ACC112 (cell line): ENCODE data around the gene STON1.
A peak's percentile ranks its signal among the peaks of the same experiment; 100 is the strongest.
"Not testable (repeated sequence)": the region's sequence is repeated elsewhere in the genome, so short reads cannot be mapped to it uniquely, and the experiment has no call there.

ENCODE experiments used
- H2AFZ ChIP-seq: fragments of 200-600 bp; sonication (generic); one replicate; pipeline ENCODE4 v1.6.0; 2017; ENCODE audit warnings: antibody characterized with exemption, low read length; ENCODE audit not compliant: unreplicated experiment
- H3K27ac ChIP-seq: fragments of 200-600 bp; sonication (generic); 2 replicates; pipeline ENCODE4 v1.5.1; 2014; ENCODE audit warnings: low read depth, mild to moderate bottlenecking, antibody characterized with exemption, low read length, moderate library complexity
- H3K27me3 ChIP-seq: fragments of 200-600 bp; sonication (generic); 2 replicates; pipeline ENCODE4 v1.6.1; 2014; ENCODE audit warnings: mild to moderate bottlenecking, antibody characterized with exemption, low read length, moderate library complexity, mixed read lengths; ENCODE audit not compliant: insufficient read depth
- H3K36me3 ChIP-seq: fragments of 200-600 bp; sonication (generic); 2 replicates; pipeline ENCODE4 v1.6.1; 2016; ENCODE audit warnings: mild to moderate bottlenecking, antibody characterized with exemption, low read length, moderate library complexity, mixed read lengths; ENCODE audit not compliant: insufficient read depth
- H3K4me1 ChIP-seq: fragments of 200-600 bp; sonication (generic); one replicate; pipeline ENCODE4 v1.6.1; 2016; ENCODE audit warnings: low read length, mixed read lengths; ENCODE audit not compliant: insufficient read depth, unreplicated experiment, control insufficient read depth
- H3K4me3 ChIP-seq: fragments of 200-600 bp; sonication (generic); 2 replicates; pipeline ENCODE4 v1.5.1; 2014; ENCODE audit warnings: mild to moderate bottlenecking, low read depth, low read length
- H3K79me2 ChIP-seq: fragments of 200-600 bp; sonication (generic); one replicate; pipeline ENCODE4 v1.6.0; 2016; ENCODE audit warnings: low read length; ENCODE audit not compliant: control insufficient read depth, unreplicated experiment, insufficient read depth

STON1 gene

DNA sequence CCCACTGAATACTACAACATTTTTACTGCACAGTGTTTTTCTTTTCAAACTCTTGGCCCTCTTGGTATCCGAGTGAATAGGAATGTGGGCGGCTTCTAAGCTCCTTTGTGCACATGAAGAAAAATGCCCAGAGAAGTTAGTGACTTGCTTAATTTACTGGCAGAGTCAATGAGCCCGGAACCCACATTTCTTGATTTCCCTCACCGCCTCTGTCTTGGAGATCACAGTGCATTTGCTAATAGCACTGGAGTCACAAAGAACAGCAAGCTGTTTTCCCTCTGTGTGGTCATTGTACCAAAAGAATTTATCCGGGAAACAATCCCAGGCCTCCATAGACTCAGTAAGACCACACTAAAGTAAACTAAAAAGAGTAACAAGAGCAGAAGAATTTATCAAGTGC lies 18.9 kb downstream of the STON1 start:
- no peak overlapping the region for H3K27ac ChIP-seq
- no peaks in the 10 kb centered on the region for H3K27me3 ChIP-seq
- no peaks in the 10 kb centered on the region for H3K4me1 ChIP-seq
- no peak overlapping the region for H3K4me3 ChIP-seq
- no peaks in the 10 kb centered on the region for H3K79me2 ChIP-seq
- H3K36me3 ChIP-seq: no peaks in the 10 kb centered on the region
- H2AFZ ChIP-seq: no peak overlapping the region

DNA sequence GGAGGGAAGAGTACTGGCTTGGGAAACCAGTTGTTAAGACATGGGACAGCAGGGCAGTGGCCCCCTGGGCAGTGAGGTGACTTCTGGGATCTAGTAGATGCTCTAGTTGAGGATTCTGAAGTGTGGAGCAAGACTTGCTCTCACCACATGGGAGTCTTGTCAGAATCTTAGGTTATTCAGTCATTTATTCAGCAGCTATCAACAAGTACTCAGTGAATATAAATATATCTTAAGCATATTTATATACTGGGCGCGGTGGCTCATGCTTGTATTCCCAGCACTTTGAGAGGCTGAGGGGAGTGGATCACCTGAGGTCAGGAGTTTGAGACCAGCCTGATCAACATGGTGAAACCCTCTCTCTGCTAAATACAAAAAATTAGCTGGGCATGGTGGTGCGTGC lies 20.0 kb downstream of the STON1 start:
- no peaks in the 10 kb centered on the region for H3K36me3 ChIP-seq
- H3K27me3 ChIP-seq: no peaks in the 10 kb centered on the region
- no peak overlapping the region for H3K4me3 ChIP-seq
- H3K27ac ChIP-seq: no peak overlapping the region
- no peaks in the 10 kb centered on the region for H3K79me2 ChIP-seq
- H3K4me1 ChIP-seq: no peaks in the 10 kb centered on the region
- no peak overlapping the region for H2AFZ ChIP-seq

DNA sequence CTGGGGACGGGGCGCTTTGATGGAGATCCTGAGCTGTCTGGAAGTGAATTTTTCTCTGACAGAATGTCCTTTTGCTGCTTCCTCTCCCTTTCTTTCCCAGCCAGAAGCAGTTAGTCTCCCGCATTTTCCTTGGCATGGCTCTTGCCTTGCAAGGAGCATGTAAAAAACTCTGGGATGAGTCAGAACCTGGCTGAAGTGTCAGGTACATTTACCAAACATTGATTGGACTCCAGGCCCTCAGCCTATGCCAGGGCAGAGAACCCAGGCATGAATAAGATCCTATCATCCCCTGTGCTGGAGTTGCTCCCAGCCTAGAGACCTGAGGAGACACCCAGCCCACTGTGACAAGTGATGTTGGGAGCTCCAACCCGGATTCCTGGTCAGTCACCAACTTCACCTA lies 21.6 kb downstream of the STON1 start:
- Histone ChIP-seq H3K4me3 (no peak overlapping the region), H2AFZ (no peak overlapping the region), H3K36me3 (no peaks in the 10 kb centered on the region), H3K27ac (no peak overlapping the region), H3K79me2 (no peaks in the 10 kb centered on the region), H3K4me1 (no peaks in the 10 kb centered on the region), H3K27me3 (no peaks in the 10 kb centered on the region)

DNA sequence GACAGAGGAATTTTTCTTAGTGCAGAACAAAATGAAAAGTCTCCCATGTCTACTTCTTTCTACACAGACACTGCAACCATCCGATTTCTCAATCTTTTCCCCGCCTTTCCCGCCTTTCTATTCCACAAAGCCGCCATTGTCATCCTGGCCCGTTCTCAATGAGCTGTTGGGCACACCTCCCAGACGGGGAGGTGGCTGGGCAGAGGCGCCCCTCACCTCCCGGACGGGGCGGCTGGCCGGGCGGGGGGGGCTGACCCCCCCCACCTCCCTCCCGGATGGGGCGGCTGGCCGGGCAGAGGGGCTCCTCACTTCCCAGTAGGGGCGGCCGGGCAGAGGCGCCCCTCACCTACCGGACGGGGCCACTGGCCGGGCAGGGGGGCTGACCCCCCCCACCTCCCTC lies 25.1 kb downstream of the STON1 start:
- not testable (repeated sequence) for H2AFZ ChIP-seq, H3K27ac ChIP-seq, H3K36me3 ChIP-seq, H3K4me3 ChIP-seq, H3K27me3 ChIP-seq, H3K4me1 ChIP-seq, H3K79me2 ChIP-seq

DNA sequence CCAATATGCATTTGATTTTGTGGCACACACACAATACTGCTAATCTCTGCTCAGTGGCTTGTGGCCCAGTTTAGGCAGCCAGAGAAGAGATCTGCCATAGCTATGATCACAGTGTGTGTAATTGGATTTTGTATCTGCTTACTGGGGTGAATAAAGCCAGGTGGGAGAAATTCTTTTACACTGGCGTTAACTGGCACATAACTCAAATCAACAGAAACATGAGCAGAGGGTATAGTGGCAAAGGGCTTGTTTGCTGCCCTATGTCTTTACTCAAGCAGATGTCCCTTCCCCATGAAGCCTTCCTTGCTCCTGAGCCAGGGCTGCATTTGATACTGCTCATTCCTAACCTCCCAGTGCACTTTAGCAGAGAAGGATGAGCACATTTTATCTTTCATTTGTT lies 28.5 kb downstream of the STON1 start:
- no peaks in the 10 kb centered on the region for H3K27me3 ChIP-seq
- H3K79me2 ChIP-seq: no peaks in the 10 kb centered on the region
- no peaks in the 10 kb centered on the region for H3K36me3 ChIP-seq

DNA sequence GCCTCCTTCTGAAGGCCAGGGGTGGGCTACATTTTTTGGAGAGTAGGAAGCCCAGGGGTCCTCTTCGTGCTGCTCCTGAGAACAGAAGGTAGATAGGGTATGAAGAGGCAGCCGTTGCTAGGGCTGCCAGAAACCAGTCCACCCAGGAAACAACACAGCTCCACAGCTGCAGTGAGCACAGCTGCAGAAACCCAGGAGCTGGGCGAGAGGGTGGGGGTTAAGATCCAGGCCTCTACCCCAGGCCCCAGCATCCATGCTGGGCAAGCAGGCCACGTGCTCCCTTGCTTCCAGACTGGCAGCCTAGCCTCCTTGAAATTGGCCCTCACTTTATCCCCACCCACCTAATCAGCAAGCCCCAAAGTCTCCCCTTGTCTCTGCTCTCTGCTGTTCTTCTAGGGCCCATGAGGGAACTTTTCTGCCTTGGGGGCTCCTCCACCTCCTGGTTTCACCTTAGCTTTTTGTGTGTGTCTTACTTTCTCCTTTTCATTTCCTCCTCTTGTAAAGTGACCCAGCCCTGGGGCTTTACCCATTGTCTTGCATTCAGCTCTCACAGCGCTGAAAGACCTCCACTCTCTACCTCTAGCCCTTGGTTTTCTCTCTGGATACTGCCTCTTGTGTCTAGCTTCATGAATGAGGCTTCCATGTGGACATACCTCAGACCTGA lies 30.7 kb downstream of the STON1 start:
- H3K79me2 ChIP-seq: no peaks in the 10 kb centered on the region
- no peaks in the 10 kb centered on the region for H3K4me1 ChIP-seq
- H2AFZ ChIP-seq: no peak overlapping the region
- no peak overlapping the region for H3K27ac ChIP-seq
- H3K27me3 ChIP-seq: no peaks in the 10 kb centered on the region
- H3K4me3 ChIP-seq: no peak overlapping the region
- no peaks in the 10 kb centered on the region for H3K36me3 ChIP-seq

More for the DNA sequence above, 28.5 kb downstream of the STON1 start:
- Histone ChIP-seq H3K4me3 (no peak overlapping the region), H3K4me1 (no peaks in the 10 kb centered on the region), H3K27ac (no peak overlapping the region), H2AFZ (no peak overlapping the region)

DNA sequence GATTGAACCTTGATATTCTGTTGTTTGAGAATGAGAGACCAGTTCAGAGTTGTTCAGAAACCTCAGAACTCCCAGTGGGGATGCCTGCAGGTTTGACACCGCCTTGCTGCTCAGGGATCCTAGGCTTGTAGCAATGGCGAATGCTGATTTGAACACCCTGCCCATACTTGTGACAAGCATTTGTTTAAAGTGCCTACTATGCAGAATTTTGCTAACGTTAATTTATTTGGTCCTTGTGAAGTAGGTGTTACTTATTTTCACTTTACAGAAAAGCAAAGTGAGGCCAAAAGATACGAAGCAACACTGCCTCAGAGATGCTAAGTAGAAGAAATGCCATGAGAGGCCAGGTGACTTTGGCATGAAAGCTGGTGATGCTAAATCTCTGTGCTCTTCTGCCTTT lies 32.3 kb downstream of the STON1 start:
- Histone ChIP-seq H3K4me3 (no peak overlapping the region), H3K36me3 (no peaks in the 10 kb centered on the region), H2AFZ (no peak overlapping the region), H3K79me2 (no peaks in the 10 kb centered on the region), H3K4me1 (no peaks in the 10 kb centered on the region), H3K27ac (no peak overlapping the region), H3K27me3 (no peaks in the 10 kb centered on the region)

DNA sequence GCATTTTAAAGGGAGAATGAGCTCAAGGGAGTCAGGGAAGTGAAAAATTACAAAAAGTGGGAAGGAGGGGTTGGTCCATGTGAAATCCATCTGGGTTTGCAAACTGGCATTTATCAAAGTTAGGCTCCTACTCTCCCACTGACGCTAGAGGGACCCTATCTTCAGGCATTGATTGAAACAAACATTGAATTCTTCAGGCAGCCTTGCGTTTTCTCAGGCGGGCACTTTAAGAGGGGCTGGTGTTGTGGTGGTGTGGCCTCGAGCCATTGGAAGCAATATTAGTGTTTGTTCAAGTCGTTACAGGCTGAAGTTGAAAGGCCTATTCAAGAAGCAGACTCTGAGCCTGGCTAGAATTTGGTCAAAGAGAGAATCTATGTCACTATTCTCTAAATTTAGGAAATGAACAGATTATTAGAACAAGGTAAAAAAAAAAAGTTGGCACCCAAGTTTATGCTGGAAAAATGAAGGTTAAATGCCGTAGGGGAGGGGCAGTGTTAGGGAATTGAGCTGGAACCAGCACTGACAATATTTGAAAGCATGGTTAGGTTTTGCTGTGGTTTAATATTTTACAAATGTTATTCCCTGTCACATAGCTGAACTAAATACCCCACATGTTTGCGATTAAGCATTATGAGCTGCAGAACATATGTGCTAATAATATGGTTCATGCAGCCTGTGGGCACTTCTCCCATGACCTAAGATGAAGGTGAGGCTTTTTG lies 36.8 kb downstream of the STON1 start:
- no peak overlapping the region for H2AFZ ChIP-seq
- no peaks in the 10 kb centered on the region for H3K4me1 ChIP-seq
- H3K36me3 ChIP-seq: no peaks in the 10 kb centered on the region
- H3K4me3 ChIP-seq: 0 out of 2 replicates have a peak overlapping the region, but pooled peaks have one; percentile 35
- H3K27me3 ChIP-seq: no peaks in the 10 kb centered on the region
- H3K27ac ChIP-seq: no peak overlapping the region
- H3K79me2 ChIP-seq: no peaks in the 10 kb centered on the region

DNA sequence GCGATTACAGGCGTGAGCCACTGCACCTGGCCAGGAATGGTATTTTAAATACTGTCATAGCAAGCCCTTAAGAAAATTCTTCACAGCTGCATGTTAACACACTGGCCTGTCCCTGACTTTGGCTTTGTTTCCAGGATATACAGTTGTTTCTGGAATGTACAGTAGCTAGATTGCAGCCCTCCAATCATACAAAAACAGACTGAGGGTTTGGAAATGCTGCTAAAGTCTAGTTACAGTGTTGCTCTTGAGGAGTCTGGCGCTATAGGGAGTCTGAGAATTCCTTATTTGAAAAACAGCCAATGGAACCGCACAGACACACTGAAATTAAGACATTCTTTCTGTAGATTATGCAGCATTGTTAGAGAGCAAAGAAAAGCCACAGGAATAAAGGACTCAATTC lies 37.7 kb downstream of the STON1 start:
- Histone ChIP-seq H3K79me2 (no peaks in the 10 kb centered on the region), H3K4me1 (no peaks in the 10 kb centered on the region), H3K27ac (no peak overlapping the region), H3K4me3 (no peak overlapping the region), H2AFZ (no peak overlapping the region), H3K36me3 (no peaks in the 10 kb centered on the region), H3K27me3 (no peaks in the 10 kb centered on the region)

DNA sequence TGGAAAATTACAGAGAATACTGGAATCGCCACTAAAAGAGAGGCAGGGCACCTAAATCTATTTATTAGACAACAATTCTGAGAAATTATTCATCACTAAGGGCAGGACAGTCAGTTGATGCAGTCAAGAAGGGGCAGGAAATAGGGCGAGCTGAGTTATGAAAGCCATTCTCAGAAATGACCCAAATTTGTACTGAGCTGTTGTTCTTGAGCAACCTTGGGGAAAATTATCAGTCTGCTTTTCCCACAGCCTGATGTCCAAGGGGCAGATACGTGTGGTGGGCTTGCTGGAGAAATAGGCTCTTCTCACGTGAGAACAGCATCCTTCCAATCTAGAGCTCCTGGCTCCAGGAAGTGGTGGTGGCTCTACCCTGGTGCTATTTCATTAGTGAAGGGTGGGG lies 38.6 kb downstream of the STON1 start:
- Histone ChIP-seq H3K79me2 (no peaks in the 10 kb centered on the region), H3K27me3 (no peaks in the 10 kb centered on the region), H3K27ac (no peak overlapping the region), H3K4me1 (no peaks in the 10 kb centered on the region), H3K36me3 (no peaks in the 10 kb centered on the region), H3K4me3 (no peak overlapping the region), H2AFZ (no peak overlapping the region)

DNA sequence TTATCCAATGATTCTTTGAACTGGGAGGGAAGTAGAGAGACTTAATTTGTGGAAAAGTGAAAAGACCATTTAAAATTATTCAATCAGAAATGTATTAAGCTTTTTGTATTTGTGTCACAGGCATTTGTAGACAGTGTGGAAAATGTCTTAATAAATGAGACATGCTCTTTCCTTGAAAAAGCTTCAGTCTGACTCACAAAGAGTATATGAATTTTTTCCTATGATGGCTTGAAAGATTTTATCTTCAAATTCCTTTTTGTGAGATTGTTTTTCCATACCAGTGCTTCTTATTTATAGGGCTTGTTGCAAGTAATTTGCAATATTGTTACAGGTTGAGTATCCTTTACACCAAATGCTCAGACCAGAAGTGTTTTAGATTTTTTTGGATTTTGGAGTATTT lies 39.5 kb downstream of the STON1 start:
- Histone ChIP-seq H3K27me3 (no peaks in the 10 kb centered on the region), H3K27ac (no peak overlapping the region), H3K79me2 (no peaks in the 10 kb centered on the region), H2AFZ (no peak overlapping the region), H3K36me3 (no peaks in the 10 kb centered on the region), H3K4me3 (no peak overlapping the region), H3K4me1 (no peaks in the 10 kb centered on the region)
